GM19324 (cell line): ENCODE measurements around the gene SIPA1L3.

Experiments
- ATAC-seq: cut with Tn5 transposase; IDR thresholded peaks from one replicate; pipeline ENCODE4 v1.9.1; 2021; ENCODE audit warnings: mild to moderate bottlenecking, moderate library complexity; ENCODE audit not compliant: unreplicated experiment, low FRiP score

The SIPA1L3 gene

DNA sequence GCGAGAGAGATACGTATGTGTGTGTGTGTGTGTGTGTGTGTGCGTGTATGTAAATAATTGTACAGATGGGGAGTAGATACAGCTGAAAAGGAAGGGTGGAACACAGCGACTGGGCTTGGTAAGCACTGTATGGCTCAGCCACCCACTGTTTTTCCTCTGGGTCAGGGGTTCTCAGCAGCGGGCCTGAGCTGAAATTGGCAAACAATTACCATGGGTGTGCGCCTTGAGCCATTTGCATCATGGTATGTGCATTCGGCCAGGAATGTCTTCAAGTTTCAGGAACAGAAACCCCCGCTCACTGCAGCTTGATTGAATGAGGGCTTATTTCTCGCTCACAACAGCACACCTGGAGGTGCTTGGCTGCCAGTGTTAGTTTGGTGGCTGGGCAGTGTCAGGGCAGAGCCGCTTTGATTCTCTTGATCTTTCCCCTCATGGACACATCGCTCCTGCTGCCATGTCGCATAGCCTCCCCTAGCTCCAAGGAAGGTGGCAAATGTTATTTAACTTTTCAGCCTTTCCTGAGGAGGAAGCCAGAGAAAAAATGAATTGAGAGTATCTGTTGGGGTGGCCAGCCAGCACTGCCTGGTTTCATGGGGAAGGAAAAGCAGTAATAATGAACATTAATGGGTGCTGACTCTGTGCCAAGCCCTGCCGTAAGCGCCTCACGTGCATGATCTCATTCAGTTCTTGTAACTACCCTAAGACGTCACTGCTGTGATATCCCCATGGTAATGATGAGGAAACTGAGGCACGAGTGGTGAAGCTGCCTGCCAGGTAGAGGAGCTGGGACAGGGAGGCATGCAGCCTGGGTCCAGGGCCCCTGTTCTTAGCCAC is 126.9 kb downstream of the SIPA1L3 start:
- ATAC-seq: peak; percentile 74

DNA sequence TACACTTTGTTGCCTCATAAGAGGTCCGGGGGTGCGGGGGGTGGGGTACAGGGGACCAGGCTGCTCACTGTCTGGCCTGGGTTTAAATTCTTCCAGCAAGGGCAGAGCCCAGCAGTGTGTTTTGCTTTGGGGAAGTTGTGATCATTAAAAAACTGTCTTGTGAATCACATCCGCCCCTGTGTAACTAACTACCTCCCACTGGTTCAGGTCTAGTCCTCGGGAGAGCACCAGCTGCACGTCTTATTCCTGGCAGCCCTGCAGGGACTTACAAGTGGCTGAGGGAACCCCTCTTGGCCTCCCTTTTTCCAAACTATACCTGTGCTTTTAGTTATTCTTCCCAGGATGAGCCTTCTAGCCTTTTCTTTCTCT is 127.5 kb downstream of the SIPA1L3 start:
- no peak for ATAC-seq

DNA sequence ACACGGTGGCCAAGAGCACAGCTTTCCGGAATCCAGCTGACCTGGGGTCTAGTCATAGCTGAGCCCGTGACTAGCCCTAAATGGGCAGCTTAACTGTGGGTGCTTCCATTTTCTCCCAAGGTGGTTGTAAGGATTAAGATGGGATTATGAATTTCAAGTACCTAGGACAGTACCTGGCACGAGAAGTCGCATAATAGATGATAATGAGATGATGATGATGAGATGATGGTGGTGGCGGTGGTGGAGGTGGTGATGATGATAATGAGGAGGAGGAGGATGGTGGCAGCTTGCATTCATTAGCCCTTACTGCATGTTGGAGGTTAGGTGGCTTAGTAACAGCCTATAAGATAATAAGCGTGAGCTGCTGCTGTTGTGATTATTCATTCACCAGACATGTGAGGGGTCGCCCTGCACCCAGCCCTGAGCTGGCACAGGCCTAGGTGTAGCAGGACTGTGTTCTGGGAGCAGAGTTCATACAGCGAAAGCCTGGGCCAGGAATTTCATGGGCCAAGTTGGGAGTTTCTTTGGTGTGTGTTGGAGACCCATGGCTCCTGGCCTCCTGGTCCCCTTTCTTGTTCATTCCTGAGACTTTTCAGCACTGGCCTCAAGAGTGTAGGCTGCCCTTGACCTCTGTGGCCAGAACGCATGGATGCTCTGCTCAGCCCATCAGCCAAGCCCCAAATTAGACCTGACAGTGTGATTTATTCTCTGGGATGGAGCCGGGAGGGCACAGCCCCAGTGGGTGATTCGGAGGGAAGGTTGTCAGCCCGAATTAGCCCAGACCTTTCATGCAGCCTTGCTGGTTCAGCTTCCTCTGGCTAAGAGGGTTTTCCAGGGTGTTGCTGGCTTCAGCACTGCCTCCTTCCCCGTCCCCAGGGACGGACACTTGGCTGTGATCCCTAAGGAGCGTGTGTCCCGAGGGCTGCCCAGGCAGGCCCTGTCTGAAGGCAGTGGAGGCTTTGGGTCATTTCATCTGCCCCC is 128.8 kb downstream of the SIPA1L3 start:
- ATAC-seq: no peak

DNA sequence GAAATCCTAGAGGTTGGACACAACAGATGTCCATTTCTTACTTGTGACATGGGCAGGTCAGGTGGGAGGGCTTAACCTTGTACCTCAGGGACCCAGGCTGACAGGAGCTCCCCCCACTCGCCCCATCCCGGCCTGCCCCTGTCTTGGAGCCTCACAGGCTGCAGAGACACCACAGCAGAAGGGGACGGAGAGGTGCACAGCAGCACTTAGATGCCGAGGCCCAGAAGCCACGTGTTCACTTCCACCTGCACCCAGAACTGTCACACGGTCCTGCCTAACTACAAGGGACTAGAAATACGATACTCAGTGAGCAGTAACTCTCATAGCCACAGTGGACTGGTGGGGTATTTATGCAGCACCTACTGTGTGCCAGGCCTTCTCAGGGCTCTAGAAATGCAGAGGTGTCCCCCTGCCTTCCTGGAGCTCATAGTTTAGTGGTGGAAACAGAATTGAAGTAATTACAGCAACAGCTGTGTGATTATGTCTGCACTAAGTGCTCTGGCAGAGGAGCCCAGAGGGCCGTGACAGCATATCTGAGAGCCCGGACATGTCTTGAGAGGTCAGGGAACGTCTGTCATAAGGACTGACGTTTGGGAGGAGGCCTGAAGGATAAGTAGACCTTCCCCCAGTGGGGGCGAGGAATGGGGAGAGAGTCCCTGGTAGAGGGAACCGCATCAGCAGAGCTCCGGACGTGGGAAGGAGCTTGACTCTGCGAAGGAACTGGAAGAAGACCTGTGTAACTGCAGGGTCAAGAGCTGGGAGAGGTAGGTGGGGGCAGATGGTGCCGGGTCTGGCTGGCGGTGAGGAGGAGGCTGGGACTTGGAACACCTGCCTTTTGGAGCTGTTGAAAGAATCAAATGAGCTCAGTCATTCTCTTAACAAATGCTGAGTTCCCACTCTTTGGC is 130.0 kb downstream of the SIPA1L3 start:
- no peak for ATAC-seq

DNA sequence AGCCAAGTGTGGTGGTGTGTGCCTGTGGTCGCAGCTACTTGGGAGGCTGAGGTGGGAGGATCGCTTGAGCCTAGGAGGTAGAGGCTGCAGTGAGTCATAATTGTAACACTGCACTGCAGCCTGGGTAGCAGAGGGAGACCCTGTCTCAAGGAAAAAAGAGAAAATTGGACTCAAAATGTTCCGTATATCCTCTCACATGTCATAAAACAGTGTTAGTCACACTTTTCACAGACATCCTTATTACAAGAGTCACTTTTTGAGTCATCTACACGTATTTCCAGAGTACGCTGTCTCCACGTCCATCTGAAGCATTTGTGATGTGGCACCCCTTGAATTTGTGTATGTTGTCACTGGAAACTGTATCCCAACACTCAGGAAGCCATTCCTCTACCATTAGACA is 133.0 kb downstream of the SIPA1L3 start:
- ATAC-seq: no peak

DNA sequence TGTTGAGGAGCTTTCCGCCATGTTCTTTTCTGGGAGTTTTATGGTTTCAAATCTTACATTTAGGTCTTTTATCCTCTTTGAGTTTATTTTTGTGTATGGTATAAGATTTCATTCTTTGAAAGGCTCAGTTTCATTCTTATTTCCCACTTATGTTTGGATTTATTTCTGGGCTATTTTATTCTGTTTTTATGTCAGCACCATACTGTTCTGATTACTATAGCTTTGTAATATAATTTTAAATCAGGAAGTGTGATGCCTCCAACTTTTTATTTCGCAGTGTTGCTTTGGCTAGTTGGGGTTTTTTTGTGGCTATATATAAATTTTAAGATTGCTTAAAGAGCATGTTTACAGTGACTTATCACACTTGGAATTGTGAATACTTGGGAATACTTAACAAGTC is 135.1 kb downstream of the SIPA1L3 start:
- no peak for ATAC-seq

DNA sequence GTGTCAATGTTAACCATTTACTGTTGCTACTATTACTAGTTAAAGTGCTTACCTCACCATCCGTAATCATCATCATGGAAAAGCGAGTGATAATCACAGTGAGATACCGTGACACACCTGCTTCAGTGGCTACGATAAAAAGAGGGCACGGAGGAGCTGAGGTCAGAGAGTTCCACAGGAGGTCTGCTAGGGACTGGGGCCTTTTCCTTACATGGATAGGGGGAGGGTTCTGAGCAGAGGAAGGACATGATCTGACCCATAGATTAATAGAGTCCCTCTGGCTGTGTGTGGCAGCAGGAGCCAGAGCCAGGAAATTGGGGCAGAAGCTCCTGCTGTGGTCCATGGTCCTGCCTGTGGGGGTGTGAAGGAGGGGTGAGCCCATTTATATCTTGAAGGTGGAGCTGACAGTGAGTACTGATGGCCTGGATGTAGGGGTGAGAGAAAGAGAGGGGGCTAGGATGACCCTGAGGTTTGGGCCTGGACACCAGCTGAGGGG is 136.7 kb downstream of the SIPA1L3 start:
- ATAC-seq: no peak

DNA sequence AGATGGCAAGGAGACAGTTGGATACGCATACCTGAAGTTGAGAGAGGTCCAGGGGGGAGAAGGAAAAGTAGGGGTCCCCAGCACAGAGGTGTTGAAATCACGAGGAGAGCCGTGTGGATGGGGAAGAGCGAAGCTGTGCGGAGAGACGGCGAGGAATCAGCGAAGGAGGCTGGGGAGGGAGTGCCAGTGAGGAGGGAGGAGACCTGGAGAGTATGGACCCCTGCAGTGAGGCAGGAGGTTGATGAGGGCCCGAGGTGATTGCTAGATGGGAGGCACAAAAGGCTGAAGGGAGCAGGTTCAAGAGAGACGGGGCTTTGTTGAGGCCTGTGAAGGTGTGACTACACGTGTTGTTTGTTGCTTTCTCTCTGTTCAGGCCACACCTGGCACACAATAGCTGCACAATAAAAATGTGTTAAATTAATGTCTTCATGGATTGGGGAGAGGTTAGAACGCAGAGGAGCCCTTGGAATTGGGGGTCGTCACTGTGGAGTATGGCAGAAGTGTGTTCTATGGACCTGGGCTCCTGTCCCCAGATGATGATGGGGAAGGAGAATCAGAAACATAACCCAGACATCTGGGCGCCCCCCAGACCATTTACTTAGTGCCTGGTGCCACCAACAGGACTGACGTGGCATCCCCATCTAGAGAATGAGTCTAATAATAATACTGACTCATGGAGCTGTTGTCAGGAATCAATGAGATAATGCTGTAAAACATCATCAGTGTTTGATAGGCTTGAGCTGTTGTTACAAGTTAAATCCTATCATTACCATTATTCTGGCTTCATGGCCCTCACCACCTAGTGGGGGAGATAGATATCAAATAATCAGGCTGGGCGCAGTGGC is 137.5 kb downstream of the SIPA1L3 start:
- ATAC-seq: no peak

DNA sequence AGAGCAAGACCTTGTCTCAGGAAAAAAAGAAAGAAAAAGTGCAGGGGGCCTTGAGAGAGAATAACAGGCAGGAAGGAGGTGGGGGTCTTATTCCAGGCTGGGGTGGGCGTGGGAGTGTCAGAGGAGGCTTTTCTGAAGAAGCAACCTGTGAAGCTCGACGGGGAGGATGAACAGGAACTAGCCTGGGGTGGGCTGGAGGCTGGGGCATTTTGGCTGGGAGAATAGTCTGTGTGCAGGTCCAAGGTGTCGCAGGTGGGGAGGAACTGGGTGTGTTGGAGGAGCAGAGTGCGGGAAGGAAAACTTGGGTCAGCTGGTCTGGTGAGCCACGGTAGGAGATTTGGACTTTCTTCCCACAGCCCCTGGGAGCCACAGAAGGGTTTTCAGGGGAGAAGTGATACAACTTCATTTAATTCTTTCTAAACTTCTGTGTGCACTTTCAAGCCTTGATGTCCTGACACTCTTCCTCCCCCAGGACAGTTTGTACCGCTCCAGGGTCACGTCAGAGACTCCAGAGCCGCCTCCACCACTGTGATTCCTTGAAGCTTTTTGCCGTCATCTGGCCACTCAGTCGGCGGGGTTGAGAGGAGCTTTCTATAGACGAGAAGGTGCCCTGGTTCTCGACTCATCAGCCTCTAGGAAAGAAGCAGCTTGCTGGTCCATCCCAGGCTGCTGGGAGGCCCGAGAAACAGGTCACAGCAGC is 138.7 kb downstream of the SIPA1L3 start:
- ATAC-seq: no peak

DNA sequence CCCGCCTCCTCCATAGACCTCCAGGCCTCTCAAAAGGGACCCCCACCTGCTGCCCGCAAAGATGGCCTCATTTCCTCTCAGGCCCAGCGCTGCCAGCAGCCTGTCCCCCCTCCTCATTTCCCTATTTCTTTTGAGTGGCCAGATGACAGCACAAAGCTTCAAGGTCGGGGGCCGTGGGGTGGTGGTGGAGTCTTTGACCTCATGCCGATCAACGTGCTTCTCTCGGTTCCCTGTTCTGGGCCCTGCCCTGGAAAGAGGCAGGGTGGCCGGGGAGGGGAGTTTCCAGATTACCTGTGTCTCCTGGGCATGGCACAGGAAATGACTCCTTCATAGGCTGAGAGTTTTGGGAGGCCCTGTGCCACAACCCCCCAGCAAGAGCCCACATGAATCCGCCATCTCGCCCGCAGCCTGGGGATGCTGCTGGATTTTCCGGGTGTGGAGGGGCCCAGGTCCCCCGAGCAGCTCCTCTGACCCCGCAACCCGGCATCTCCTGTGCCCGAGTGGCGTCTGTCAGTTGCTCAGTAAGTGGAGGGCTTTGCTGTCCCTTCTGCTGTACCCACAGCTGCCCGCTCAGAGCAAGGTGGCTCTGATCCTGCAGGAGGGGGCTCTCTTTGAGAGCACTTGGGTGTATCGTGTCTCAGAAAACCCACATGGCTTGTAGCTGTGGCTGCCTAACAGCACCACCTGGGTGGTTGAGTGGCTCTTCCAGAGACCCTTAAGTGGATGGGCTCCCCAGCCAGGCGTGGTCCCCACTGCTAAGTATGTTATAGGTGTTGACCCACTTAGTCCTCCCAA is 139.4 kb downstream of the SIPA1L3 start:
- peak; percentile 44 for ATAC-seq

DNA sequence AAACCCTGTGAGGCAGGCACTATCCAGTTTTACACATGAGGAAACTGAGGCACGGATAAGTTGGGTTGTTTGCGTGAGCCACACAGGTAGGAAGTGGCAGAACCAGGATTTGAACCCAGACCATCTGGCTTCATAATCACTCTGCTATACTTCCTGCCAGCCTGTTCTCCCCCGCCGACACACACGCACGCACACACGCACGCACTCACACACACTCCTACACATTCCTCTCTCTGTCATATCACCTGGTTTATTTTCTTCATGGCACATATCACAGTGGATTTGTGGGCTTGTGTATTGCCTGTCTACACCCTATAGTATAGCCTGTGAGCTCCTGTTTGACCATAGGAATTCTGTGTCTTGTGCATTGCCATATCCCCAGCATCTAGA is 140.0 kb downstream of the SIPA1L3 start:
- ATAC-seq: no peak

DNA sequence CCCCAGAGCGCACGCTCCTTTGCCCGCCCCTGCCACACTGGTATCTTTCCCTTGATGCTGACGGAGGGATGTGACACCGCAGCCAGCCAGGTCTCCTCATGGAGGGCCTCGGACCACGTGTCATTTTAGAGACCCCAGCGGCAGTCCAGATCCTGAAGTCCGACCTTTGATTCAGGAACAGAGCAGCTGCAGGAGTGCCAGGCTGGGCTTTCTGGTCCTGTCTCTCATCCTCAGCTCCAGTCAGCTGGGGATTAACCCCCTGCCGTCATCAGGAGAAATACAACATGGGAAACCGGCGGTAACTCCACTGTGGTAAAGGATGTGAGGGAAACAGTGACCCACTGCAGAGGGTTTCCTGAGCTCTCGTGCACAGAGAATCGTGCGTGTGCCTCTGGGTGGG is 140.6 kb downstream of the SIPA1L3 start:
- no peak for ATAC-seq

DNA sequence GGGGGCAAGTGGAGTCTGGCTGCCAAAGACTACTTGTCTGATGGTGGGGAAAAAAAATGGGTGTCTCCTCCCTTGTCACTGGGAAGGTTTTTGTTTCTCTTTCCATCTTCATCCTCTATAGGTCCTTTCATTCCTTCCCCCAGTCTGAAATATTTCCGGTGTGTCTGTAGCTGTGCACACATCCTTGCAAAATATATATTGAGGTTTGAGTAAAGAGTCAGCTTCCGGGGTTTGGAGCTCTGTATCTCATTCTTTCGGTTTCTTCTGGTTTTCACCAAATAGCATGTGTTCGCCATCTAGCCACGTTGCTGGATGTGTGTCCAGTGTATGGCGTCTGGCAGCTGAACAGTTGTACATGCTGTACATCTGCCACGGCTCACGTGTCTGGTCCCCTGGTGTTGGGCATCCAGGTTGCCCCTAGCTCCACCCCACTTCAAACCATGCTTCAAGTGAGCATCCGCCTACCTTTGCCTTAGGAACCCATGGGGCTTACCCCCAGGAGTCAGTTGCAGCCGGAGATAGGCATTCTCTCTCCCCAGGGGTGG is 142.2 kb downstream of the SIPA1L3 start:
- peak; percentile 45 for ATAC-seq

DNA sequence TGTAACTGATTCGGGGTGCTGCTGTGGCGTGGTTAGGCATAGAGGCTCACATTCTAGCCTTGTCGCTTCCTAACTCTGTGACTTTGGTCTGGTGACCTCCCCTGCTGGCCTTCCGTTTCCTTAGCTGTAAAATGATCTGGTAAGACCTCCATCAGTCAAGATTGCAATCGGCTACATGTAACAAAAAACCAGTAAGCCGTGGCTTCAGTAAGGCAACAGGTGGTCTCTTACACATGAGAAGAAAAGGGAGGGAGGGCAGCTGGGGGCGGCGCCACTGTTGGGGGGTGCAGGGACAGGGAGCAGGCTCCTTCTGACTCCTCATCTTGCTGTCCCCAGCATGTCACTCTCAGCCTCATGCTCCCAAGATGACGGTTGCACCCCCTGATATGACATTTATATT is 148.0 kb downstream of the SIPA1L3 start:
- no peak for ATAC-seq

DNA sequence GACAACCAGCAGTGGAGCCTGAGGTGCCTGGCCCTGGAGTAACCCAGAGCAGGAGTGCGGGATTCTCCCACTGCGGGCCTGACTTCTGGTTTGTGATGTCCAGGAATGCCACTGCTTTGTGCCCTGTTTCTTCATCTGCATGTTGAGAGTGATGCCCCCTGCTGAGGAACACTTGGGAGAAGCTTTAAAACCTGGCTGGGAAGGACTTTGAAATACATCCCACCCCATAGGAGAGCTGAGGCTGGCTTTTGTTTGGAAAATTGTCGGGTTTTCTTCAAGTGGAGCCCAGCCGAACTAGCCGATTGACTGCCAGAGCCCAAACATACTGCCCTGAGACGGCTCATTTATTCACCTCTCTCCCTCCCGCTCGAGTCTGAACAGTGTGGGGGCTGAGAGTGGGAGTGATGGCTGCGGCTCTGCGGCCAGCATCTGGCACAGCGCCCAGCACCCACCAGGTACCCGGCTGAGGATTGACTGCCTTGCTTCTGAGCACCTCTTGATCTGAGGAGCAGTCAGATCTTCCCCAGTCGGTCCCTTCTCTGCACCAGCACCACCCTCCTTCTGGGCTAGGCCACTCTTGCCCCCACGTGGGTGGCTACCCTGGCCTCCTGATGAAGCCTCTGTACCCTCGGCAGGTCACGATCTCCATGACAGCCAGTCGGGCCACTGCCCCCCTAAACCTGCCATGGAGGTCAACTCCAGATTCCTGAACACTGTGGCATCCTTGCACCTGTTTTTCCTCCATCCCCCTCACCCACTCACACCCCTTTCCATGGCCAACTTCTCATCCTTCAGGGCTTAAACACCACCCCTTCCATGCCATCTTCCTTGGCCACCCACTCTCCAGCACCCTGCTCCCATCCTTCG is 148.9 kb downstream of the SIPA1L3 start:
- no peak for ATAC-seq

DNA sequence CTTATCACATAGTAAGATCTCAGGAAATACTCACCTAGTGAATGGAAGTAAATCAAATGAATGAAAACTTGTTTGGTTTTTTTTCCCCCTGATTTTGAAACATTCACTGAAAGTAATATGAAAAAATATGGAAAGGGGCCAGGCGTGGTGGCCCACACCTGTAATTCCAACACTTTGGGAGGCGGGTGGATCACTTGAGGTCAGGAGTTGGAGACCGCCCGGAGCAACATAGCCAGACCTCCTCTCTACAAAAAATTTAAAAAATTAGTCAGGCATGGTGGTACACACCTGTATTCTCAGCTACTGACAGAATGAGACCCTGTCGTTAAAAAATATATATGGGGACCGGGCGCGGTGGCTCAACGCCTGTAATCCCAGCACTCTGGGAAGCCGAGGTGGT is 149.6 kb downstream of the SIPA1L3 start:
- no peak for ATAC-seq
